Stomach smooth muscle (tissue), 2 donors: ENCODE measurements around the gene FAM222B.

Experiments
- H3K27ac ChIP-seq: one replicate; pipeline ENCODE4 v1.7.0; 2013; ENCODE audit warnings: mild to moderate bottlenecking, low read length, inconsistent platforms
- H3K27me3 ChIP-seq, 2 donors: one replicate each; pipeline ENCODE4 v1.7.0; 2013; ENCODE audit warnings: low read length in 2 of 2; ENCODE audit not compliant: insufficient read depth in 2 of 2, control insufficient read depth in 1 of 2
- H3K36me3 ChIP-seq, 2 donors: one replicate each; pipeline ENCODE4 v1.7.0; 2013; ENCODE audit warnings: low read length in 2 of 2; ENCODE audit not compliant: control insufficient read depth in 2 of 2, insufficient read depth in 2 of 2
- H3K4me1 ChIP-seq: one replicate; pipeline ENCODE4 v1.7.0; 2013; ENCODE audit warnings: low read length; ENCODE audit not compliant: control insufficient read depth, insufficient read depth
- H3K4me3 ChIP-seq, 2 donors: one replicate each; pipeline ENCODE4 v1.7.0; 2013; ENCODE audit warnings: low read length in 2 of 2
- H3K9ac ChIP-seq, 2 donors: one replicate each; pipeline ENCODE4 v1.7.0; 2013; ENCODE audit warnings: low read length in 2 of 2, mild to moderate bottlenecking in 1 of 2
- H3K9me3 ChIP-seq, 2 donors: one replicate each; pipeline ENCODE4 v1.7.0; 2013; ENCODE audit warnings: low read length in 2 of 2; ENCODE audit not compliant: control insufficient read depth in 2 of 2
- donor health status: healthy.
- donor health status: Pancreatic carcinoma.

The FAM222B gene

DNA sequence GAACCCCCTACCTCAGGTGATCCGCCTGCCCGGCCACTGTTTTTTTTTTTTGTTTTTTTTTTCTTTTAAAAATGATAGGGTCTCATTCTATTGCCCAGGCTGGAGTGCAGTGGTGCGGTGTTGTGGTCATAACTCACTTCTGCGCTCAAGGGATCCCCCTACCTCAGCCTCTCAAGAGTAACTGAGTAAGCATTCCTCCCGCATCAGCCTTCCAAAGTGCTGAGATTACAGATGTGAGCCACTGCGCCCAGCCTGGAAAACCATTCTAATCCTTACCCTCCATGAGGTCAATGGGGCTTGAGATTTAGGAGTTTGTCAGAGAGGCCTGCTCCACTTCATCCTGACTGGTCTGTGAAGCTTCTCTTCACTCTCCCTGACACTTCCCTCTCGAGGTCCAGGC is 24.7 kb upstream of the FAM222B start:
- Histone ChIP-seq H3K27me3 (no peaks in the 10 kb centered on the region), H3K27ac (no peak overlapping the region), H3K4me1 (no peaks in the 10 kb centered on the region), H3K9me3 (no peaks in the 10 kb centered on the region), H3K4me3 (no peak overlapping the region), H3K36me3 (no peaks in the 10 kb centered on the region), H3K9ac (no peak overlapping the region)

GRCh38 chr17:28865946-28866752 is 23.6 kb upstream of the FAM222B start:
- no peaks in the 10 kb centered on the region for H3K4me1 ChIP-seq
- no peaks in the 10 kb centered on the region for H3K27me3 ChIP-seq
- no peak overlapping the region for H3K9ac ChIP-seq
- H3K4me3 ChIP-seq, result no peak overlapping the region
- no peaks in the 10 kb centered on the region for H3K9me3 ChIP-seq
- H3K27ac ChIP-seq, result no peak overlapping the region
- H3K36me3 ChIP-seq, result peaks cover 0 to 6% of the 10 kb centered on the region in 2 donors

- Histone ChIP-seq H3K27ac (no peak overlapping the region), H3K36me3 (peaks cover 6 to 13% of the 10 kb centered on the region in 2 donors), H3K4me1 (no peaks in the 10 kb centered on the region), H3K9me3 (no peaks in the 10 kb centered on the region), H3K4me3 (no peak overlapping the region), H3K27me3 (no peaks in the 10 kb centered on the region), H3K9ac (no peak overlapping the region)
Observed at GRCh38 chr17:28864991-28865849, 22.6 kb upstream of the FAM222B start.

GRCh38 chr17:28863953-28864352 is 21.4 kb upstream of the FAM222B start:
- H3K27ac ChIP-seq, result no peak overlapping the region
- H3K36me3 ChIP-seq, result peaks cover 8 to 16% of the 10 kb centered on the region in 2 donors
- H3K9ac ChIP-seq, result no peak overlapping the region
- no peaks in the 10 kb centered on the region for H3K9me3 ChIP-seq
- no peaks in the 10 kb centered on the region for H3K27me3 ChIP-seq
- no peaks in the 10 kb centered on the region for H3K4me1 ChIP-seq
- no peak overlapping the region for H3K4me3 ChIP-seq

DNA sequence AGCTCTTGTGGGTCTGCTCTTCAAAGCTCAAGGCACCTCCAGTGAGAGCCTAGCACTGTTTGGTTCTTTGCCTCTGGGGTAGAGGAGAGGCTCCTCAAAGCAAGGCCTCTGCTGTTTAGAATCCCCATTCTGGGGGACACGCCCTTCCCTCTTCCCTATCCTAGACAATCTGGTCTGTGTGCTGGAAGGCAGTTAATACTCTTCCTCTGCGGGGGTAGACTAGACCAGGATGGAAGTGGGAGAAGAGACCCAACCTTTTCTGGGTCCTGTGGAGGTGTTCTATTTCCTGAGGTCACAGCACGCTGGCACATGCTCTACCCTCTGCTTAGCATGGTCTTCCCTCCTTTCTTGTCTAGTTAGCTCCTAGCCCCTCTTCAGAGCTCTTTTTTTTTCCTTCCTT is 20.0 kb upstream of the FAM222B start:
- Histone ChIP-seq H3K4me1 (no peaks in the 10 kb centered on the region), H3K4me3 (no peak overlapping the region), H3K9ac (no peak overlapping the region), H3K9me3 (no peaks in the 10 kb centered on the region), H3K27me3 (no peaks in the 10 kb centered on the region), H3K36me3 (peaks cover 20 to 30% of the 10 kb centered on the region in 2 donors), H3K27ac (no peak overlapping the region)

DNA sequence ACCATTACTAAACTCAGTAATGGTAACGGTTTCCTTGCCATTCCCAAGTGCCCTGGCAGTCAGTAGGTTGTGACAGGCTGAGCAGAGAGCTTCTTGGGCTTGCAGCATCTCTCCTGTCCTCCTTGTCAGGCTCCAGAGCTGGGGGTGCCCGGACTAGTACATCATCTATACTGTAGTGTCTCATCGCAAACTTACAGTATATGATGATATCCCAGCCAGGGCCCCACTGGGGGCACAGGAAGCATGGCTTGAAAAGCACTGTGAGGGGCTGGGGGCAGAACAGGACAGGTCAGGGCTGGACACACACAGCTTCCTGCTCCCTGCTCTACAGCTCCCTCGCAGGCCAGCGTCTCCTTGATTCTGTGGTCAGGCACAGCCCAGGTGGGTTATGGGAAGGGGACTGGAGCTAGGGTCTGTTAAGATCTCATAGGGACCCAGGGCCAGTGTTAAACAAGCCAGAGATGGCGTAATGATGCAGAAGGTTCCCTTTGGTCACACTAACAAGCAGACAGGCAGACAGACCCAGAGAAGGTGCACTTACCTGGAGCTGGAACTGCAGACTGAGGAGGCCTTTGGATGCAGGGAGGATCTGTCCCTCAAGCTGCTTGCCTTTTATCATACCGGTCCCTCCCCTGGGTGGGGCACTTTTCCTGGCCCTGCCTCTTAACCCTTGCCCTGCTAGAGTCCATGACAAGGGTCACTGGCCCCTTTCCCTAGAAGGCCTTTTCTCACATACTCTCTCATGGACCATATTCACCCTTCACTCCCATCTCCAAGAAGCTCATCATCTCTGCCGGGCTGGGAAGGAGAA is 19.0 kb upstream of the FAM222B start:
- no peak overlapping the region for H3K27ac ChIP-seq
- H3K4me3 ChIP-seq, result no peak overlapping the region
- no peaks in the 10 kb centered on the region for H3K4me1 ChIP-seq
- no peak overlapping the region for H3K9ac ChIP-seq
- peaks cover 20 to 30% of the 10 kb centered on the region in 2 donors for H3K36me3 ChIP-seq
- no peaks in the 10 kb centered on the region for H3K9me3 ChIP-seq
- H3K27me3 ChIP-seq, result no peaks in the 10 kb centered on the region

GRCh38 chr17:28860363-28860808 is 17.8 kb upstream of the FAM222B start:
- H3K4me1 ChIP-seq, result peaks cover 4% of the 10 kb centered on the region
- H3K9ac ChIP-seq, result no peak overlapping the region
- peaks cover 20 to 34% of the 10 kb centered on the region in 2 donors for H3K36me3 ChIP-seq
- H3K4me3 ChIP-seq, result no peak overlapping the region
- H3K9me3 ChIP-seq, result no peaks in the 10 kb centered on the region
- no peaks in the 10 kb centered on the region for H3K27me3 ChIP-seq
- no peak overlapping the region for H3K27ac ChIP-seq

DNA sequence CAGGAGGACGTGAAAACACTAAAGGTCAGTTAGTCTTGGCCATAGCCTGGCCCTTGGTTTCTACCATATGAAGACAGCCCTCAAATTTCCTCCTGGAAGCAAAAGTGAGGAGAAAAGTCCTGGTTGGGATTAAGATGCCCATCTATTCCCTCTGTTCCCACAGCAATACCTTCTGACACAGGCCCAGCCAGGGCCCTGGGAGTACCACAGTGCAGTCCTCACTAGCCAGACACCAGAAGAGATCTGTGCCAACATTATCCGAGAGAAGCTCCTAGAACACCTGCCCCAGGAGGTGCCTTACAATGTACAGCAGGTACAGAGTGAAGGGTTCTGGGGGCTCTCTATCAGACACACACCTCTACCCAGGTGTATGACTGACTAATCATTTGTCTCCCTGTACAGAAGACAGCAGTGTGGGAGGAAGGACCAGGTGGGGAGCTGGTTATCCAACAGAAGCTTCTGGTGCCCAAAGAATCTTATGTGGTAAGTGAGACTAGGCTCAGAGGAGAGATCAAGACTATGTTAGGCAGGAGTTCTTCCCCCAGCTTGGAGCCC is 16.3 kb upstream of the FAM222B start:
- Histone ChIP-seq H3K9me3 (no peaks in the 10 kb centered on the region), H3K27ac (no peak overlapping the region), H3K4me1 (peaks cover 9% of the 10 kb centered on the region), H3K9ac (no peak overlapping the region), H3K27me3 (no peaks in the 10 kb centered on the region), H3K4me3 (no peak overlapping the region), H3K36me3 (peaks cover 20 to 34% of the 10 kb centered on the region in 2 donors)

- Histone ChIP-seq H3K4me1 (peaks cover 9% of the 10 kb centered on the region), H3K9me3 (no peaks in the 10 kb centered on the region), H3K9ac (no peak overlapping the region), H3K4me3 (no peak overlapping the region), H3K27ac (no peak overlapping the region), H3K36me3 (peaks cover 20 to 34% of the 10 kb centered on the region in 2 donors), H3K27me3 (no peaks in the 10 kb centered on the region)
Observed at GRCh38 chr17:28857905-28858800, 15.6 kb upstream of the FAM222B start.
